Measurements from ENCODE around the gene PPIL4.

PPIL4 gene

GRCh38 chr6:149545754-149546471 is at the start of gene PPIL4:
TSS of gene PPIL4 (minus strand) at chr6:149546043. CDS start at chr6:149546005, 38 bp downstream.
- in situ Hi-C loops (cut with HindIII; ENCODE audit: low sequenced_read_pairs) = no loop called here

- in situ Hi-C loops (cut with HindIII; ENCODE audit: low sequenced_read_pairs) = no loop called here
Measured at GRCh38 chr6:149593408-149593807, 47.6 kb upstream of the PPIL4 start.

DNA sequence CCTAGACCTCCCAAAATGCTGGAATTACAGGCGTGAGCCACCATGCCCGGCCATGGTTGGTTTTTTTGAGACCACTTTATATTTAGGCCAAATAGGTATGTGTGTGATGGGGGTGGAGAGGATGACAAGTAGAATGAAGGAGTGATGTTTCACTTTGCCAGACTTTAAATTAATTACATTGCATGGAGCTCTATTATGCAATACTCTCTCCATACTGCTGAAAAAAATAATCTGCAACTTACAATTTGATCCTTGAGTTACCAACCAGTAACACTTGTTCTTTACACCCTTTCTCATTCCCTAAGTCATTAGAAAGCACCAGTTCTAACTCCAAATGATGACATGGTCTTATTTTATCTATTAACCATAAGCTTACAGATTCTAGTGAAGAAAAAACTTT is 47.1 kb upstream of the PPIL4 start:
- in situ Hi-C loops (cut with HindIII; ENCODE audit: low sequenced_read_pairs) = no loop called here

DNA sequence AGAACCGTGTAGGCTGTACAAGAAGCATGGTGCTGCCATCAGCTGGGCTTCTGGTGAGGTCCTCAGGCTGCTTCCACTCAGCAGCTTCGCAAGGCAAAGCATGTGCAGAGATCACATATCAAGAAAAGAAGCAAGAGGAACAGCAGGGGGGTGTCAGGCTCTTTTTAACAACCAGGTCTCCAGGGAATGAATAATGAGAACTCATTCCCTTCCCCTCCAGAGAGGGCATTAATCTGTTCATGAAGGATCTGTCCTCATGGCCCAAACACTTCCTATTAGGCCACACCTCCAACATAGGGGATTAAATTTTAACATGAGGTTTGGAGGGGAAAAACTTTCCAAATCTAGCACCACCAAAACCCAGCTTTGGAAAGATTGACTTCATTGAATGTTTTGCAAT is 40.3 kb upstream of the PPIL4 start:
- in situ Hi-C loops (cut with HindIII; ENCODE audit: low sequenced_read_pairs) = no loop called here

- in situ Hi-C loops (cut with HindIII; ENCODE audit: low sequenced_read_pairs) = no loop called here
Measured at GRCh38 chr6:149581349-149581748, 35.5 kb upstream of the PPIL4 start.

DNA sequence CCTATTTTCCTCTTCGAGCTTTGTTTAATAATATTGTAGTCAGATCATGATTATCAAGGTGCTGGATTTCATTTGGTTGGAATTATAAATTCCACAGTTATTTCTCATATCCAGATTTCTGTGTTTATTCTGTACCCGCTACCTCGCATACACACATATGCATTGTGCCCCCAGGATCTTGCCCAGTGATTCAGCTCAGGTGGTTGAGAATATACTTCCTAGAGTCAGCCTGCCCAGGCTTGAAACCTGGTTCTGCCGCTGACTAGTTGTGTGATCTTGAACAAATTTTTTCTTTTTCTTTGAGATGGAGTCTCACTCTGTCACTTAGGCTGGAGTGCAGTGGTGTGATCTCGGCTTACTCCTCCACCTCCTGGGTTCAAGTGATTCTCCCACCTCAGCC is 35.0 kb upstream of the PPIL4 start:
- in situ Hi-C loops (cut with HindIII; ENCODE audit: low sequenced_read_pairs) = no loop called here

DNA sequence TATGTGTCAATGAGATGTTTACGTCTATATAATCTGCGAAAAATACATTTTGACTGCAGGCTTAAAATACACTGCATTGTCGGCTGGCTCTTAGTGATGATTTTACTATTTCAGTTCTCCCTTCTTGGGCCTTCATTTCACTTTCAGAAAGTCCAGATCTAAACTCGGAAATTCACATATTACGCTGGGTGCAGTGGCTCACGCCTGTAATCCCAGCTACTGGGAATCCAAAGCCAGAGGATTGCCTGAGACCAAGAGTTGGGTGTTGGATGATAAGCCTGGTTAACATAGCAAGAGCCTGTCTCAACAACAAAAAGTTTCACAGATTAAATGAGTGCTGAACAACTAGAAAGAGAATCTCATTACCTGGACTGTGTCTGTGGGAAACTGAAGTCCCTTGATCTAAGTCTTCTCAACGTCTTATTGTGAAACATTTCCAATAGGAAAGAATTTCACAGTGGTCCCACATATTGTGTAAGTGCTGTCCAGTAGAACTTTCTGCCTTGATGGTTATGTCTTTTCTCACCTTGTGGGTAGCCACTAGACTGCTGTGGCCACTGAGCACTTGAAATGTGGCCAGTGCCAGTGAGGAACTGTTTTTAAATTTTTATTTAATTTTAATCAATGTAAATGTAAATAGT is 22.2 kb upstream of the PPIL4 start:
- in situ Hi-C loops (cut with HindIII; ENCODE audit: low sequenced_read_pairs) = no loop called here

GRCh38 chr6:149567194-149567586 is 21.3 kb upstream of the PPIL4 start:
- in situ Hi-C loops (cut with HindIII; ENCODE audit: low sequenced_read_pairs) = no loop called here

DNA sequence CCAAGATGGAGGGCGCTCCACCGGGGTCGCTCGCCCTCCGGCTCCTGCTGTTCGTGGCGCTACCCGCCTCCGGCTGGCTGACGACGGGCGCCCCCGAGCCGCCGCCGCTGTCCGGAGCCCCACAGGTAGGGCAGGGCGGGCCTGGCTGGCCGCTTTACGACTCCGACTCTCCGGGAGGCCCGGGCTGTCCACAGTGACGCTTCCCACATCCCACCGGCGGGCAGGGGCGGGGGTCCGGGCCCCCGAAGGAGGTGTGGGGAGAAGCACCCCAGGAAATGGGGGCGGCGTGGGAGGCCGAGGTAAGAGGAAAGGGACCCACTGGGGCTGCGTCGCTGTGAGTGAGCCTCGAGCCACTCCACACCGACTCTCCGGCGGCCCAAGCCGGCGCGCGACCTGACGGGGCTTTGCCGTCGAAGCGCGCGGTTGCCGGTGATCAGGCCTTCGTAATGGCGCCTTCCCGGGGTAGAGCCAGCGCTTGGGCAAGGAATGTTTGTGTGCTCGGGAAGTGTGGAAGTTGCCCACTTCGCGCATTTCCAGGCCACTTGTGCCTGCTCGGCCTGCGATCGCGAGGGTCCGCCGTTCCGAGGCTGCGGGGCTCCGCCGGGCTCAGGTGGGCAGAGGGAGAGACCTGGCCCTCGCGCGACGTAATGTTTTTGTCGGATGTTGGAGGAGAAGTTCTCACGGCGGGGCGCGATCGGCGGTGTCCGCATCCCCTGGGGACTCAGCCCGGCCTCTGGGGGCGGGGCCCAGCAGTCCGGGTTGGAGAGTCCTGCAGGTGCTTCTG is 20.8 kb upstream of the PPIL4 start:
- in situ Hi-C loops (cut with HindIII; ENCODE audit: low sequenced_read_pairs) = no loop called here

DNA sequence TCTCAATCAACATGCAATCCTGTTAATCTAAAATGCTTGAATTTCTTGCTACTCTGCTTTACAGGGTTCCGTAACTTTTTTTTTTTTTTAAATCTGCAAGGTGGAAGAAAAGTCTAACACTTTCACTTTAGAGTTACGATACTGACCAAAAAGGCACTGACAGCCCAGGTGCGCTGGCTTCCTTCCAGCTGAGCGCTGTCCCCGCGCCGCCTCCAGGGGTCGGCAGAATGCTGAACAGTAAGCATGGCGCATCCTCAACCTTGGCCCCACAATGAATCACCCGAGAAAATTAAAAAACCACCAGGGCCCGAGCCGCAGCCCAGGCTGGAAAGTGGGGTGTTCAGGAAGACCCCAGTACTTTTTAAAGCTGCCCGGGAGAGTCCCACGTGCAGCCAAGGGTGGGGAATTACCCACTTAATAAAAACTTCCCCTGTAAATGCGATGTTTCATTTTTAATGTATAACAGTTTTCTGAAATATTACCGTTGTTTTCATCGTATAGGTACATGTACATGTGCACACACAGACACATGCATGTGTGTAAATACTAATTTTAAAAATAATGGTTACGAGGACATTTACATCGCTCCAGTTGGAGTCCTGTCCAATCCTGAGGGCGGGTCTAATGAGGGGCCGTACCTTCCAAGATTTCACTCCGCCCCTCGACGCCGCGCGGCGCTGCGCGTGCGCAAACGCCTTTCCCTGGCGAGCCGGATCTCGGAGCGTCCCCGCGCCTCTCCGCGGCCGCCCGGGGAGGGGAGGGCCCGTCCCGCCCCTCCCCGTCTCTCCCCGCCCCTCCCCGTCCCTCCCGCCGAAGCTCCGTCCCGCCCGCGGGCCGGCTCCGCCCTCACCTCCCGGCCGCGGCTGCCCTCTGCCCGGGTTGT is 19.9 kb upstream of the PPIL4 start, which contains the start of gene GINM1:
Gene GINM1 (plus strand): TSS at position 849 of the 883 bp plus-strand sequence. CDS start 40 bp downstream, outside the sequence.
- in situ Hi-C loops (cut with HindIII; ENCODE audit: low sequenced_read_pairs) = no loop called here

DNA sequence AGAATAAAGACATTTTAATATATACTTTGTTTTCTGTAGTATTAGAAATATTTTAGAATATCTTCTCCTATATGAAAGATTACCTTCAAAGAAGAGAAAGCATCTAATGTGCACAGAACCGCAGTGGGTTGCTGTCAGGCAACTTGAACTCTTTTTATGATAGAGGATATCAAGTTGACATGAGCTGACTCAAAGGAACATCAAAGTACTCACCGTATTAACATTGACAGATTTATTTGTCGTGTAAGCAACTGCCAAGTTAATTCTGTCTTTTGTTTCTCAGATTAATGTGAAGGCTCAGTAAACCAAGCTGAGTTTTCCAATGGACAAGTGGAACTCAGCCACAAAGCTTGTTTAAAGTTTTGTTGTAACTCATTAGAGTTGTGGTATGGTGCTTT is 18.1 kb upstream of the PPIL4 start:
- in situ Hi-C loops (cut with HindIII; ENCODE audit: low sequenced_read_pairs) = no loop called here

DNA sequence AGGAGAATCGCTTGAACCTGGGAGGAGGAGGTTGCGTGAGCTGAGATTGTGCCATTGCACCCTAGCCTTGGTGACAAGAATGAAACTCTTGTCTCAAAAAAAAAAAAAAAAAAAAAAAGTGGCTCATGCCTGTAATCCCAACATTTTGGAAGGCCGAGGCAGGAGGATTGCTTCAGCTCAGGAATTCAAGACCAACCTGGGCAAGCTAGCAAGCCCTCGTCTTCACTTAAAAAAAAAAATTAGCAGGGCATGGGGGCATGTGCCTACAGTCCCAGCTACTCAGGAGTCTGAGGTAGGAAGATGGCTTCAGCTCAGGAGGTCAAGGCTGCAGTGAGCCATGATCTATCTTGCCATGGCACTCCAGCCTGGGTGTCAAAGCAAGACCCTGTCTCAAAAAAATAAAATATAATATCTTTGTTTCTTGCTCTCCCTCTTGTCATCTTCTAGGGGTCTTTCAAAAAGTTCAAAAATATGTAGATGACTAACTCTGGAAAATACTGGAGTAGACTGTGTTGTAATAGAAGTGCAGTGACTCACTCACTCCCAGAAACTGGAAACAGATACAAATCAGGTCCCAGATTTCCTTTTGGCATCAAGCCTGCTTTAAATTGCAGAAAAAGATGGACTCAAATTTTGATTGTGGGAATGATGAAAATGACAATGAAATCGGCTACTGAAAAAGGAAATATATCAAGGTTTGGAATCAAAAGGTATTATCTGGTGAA is 17.5 kb upstream of the PPIL4 start:
- in situ Hi-C loops (cut with HindIII; ENCODE audit: low sequenced_read_pairs) = no loop called here

GRCh38 chr6:149560736-149561135 is 14.9 kb upstream of the PPIL4 start:
- in situ Hi-C loops (cut with HindIII; ENCODE audit: low sequenced_read_pairs) = no loop called here

DNA sequence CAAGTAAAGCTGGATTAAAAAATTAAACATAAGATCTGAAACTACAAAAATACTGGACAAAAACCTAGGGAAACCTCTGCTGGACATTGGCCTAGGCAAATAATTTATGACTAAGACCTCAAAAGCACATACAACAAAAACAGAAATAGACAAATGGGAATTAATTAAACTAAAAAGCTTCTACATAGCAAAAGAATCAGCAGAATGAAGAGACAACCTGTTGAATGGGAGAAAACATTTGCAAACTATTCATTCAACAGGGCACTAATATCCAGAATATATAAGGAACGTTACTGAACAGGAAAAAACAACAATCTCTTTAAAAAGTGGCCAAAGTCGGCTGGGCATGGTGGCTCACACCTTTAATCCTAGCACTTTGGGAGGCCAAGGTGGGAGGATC is 13.5 kb upstream of the PPIL4 start:
- in situ Hi-C loops (cut with HindIII; ENCODE audit: low sequenced_read_pairs) = no loop called here

- in situ Hi-C loops (cut with HindIII; ENCODE audit: low sequenced_read_pairs) = no loop called here
Measured at GRCh38 chr6:149558029-149558428, 12.2 kb upstream of the PPIL4 start.

- in situ Hi-C loops (cut with HindIII; ENCODE audit: low sequenced_read_pairs) = no loop called here
Measured at GRCh38 chr6:149551920-149552319, 6.1 kb upstream of the PPIL4 start.

- in situ Hi-C loops (cut with HindIII; ENCODE audit: low sequenced_read_pairs) = no loop called here
Measured at GRCh38 chr6:149545258-149545753, 537 bp downstream of the PPIL4 start.

GRCh38 chr6:149544646-149545257 is 1.1 kb downstream of the PPIL4 start:
- in situ Hi-C loops (cut with HindIII; ENCODE audit: low sequenced_read_pairs) = no loop called here

- in situ Hi-C loops (cut with HindIII; ENCODE audit: low sequenced_read_pairs) = no loop called here
Measured at GRCh38 chr6:149541139-149541538, 4.7 kb downstream of the PPIL4 start.

All from endothelial cell of hepatic sinusoid (primary cell).